WERI-Rb-1 (cell line): ENCODE results near the gene ATP2A1.
"Not testable (repeated sequence)": the region's sequence is repeated elsewhere in the genome, so short reads cannot be mapped to it uniquely, and the experiment has no call there.

ENCODE experiments used
- DNase-seq: peaks from one replicate; pipeline ENCODE4 v3.0.0-alpha.2; 2020
- H3K27ac ChIP-seq: fragments of 250-450 bp; sonication (Bioruptor Pico); 2 replicates; pipeline ENCODE4 v1.5.1; 2020; ENCODE audit warnings: mild to moderate bottlenecking, moderate library complexity
- H3K27me3 ChIP-seq: fragments of 250-450 bp; sonication (Bioruptor Pico); 2 replicates; pipeline ENCODE4 v1.5.1; 2021; ENCODE audit warnings: mild to moderate bottlenecking, low read depth, moderate library complexity; ENCODE audit not compliant: insufficient read depth, severe bottlenecking
- H3K36me3 ChIP-seq: fragments of 250-450 bp; sonication (Bioruptor Pico); 2 replicates; pipeline ENCODE4 v1.5.1; 2020; ENCODE audit warnings: mild to moderate bottlenecking, moderate library complexity
- H3K4me3 ChIP-seq: 2 replicates; pipeline ENCODE4 v1.5.1; 2011; ENCODE audit warnings: low read depth, mild to moderate bottlenecking, control low read depth, low read length
- H3K9me3 ChIP-seq: fragments of 250-450 bp; sonication (Bioruptor Pico); 2 replicates; pipeline ENCODE4 v1.5.1; 2021; ENCODE audit warnings: mild to moderate bottlenecking, moderate library complexity; ENCODE audit not compliant: severe bottlenecking
- TF ChIP-seq, protein P1 (sequence below): IDR thresholded peaks from 2 replicates; pipeline ENCODE4 v1.5.1; 2011; ENCODE audit warnings: low read depth, mild to moderate bottlenecking, control low read depth, inconsistent platforms, low read length

Gene ATP2A1

DNA sequence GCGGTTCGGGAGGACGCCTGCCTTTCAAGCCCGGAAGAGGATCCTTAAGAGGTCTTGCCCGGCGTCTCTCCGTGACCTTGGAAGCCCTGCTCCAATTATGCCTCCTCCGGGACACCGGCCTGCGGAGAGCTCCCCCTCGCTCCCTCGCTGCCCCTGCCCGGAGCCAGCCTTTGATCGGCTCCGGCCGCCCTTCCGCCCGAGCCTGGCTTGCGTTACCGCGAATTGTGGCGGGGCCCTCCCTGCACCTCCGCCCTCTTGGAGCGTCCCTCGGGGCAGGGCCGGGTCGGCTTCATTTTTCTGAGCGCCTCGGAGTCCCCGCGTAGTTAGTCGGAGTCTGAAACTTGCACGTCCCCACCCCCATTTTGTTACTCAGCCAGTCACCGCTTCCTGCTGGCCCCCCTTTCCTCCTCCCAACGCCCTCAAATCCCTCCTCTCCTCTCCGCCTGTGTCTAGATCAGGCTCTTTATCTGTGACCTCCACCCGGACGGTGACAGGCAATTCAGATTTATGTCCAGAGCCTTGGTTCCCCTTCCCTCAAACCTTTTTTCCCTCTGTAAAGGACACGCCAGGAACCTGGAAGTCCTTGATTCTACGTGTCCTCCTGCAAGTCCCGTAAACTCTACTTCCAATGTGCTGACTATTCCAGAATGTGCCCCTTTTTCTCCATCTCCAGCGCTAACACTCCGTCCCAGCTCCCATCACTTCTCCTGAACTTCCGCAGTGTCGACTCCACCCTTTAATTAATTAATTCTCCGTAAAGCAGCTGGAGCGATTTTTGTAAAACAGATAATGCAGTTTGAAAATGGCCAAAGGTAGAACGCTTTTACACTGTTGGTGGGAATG lies 47.3 kb downstream of the ATP2A1 start:
- TF ChIP-seq, protein P1, sequence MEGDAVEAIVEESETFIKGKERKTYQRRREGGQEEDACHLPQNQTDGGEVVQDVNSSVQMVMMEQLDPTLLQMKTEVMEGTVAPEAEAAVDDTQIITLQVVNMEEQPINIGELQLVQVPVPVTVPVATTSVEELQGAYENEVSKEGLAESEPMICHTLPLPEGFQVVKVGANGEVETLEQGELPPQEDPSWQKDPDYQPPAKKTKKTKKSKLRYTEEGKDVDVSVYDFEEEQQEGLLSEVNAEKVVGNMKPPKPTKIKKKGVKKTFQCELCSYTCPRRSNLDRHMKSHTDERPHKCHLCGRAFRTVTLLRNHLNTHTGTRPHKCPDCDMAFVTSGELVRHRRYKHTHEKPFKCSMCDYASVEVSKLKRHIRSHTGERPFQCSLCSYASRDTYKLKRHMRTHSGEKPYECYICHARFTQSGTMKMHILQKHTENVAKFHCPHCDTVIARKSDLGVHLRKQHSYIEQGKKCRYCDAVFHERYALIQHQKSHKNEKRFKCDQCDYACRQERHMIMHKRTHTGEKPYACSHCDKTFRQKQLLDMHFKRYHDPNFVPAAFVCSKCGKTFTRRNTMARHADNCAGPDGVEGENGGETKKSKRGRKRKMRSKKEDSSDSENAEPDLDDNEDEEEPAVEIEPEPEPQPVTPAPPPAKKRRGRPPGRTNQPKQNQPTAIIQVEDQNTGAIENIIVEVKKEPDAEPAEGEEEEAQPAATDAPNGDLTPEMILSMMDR: no peak
- Histone ChIP-seq H3K4me3 (peak overlapping the region; percentile 94), H3K36me3 (peaks cover 6% of the 10 kb centered on the region; the same call in 1 of the 2 replicates), H3K27ac (peak overlapping the region; percentile 96), H3K9me3 (no peaks in the 10 kb centered on the region), H3K27me3 (no peaks in the 10 kb centered on the region)
- DNase-seq: peak; percentile 89

DNA sequence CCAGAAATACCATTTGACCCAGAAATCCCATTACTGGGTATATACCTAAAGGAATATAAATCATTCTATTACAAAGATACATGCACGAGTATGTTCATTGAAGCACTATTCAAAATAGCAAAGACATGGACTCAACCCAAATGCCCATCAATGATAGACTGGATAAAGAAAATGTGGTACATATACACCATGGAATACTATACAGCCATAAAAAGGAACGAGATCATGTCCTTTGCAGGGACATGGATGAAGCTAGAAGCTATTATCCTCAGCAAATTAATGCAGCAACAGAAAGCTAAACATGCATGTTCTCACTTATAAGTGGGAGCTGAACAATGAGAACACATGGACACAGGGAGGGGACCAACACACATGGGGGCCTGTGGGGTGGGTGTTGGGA lies 48.0 kb downstream of the ATP2A1 start:
- not testable (repeated sequence) for DNase-seq, H3K9me3 ChIP-seq, H3K27me3 ChIP-seq, H3K36me3 ChIP-seq
- H3K27ac ChIP-seq: peak overlapping the region; percentile 96
- peak overlapping the region; percentile 94 for H3K4me3 ChIP-seq

DNA sequence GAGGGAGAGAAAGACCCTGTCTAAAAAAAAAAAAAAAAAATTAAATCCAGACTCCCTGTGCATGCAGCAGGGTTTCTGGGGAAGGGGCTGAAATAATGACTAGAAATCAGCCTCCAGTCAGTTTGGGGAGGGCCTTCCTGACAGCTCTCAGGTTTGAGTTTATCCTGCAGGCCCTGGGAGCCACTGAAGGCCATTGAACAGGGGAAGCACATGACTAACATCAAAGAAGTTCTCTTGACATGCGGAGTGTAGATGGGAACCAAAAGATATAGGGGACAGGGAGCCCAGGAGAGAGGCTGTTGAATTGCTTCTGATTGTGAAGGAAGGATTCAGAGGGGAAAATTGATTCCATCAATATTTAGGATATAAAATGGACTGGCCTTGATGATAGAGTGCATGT lies 49.5 kb downstream of the ATP2A1 start:
- no peak overlapping the region for H3K27ac ChIP-seq
- no peak for DNase-seq
- no peak overlapping the region for H3K4me3 ChIP-seq
- H3K36me3 ChIP-seq: peaks cover 6% of the 10 kb centered on the region; the same call in 1 of the 2 replicates
- TF ChIP-seq, protein P1: no peak
- H3K9me3 ChIP-seq: no peaks in the 10 kb centered on the region
- H3K27me3 ChIP-seq: no peaks in the 10 kb centered on the region

DNA sequence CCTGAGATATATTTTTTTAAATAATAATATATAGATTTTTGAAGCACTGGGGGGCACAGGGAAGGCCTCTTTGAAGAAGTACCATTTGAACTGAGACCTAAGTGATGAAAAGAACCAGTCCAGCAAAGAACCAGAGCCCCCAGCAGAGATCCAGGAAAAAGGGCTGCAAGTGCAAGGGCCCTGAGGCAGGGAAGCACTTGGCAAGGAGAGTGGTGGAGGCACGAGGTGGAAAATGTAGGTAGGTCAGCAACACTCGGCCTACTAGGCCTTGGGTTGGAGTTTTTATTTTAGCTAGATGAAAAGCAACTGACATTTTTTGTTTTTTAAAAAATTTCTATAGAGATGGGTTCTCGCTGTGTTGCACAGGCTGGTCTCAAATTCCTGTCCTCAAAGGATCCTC lies 51.9 kb downstream of the ATP2A1 start:
- Histone ChIP-seq H3K9me3 (no peaks in the 10 kb centered on the region), H3K27me3 (no peaks in the 10 kb centered on the region), H3K4me3 (no peak overlapping the region), H3K36me3 (0 out of 2 replicates have a peak, but pooled peaks cover 2% of the 10 kb centered on the region), H3K27ac (no peak overlapping the region)
- TF ChIP-seq, protein P1: no peak
- no peak for DNase-seq

DNA sequence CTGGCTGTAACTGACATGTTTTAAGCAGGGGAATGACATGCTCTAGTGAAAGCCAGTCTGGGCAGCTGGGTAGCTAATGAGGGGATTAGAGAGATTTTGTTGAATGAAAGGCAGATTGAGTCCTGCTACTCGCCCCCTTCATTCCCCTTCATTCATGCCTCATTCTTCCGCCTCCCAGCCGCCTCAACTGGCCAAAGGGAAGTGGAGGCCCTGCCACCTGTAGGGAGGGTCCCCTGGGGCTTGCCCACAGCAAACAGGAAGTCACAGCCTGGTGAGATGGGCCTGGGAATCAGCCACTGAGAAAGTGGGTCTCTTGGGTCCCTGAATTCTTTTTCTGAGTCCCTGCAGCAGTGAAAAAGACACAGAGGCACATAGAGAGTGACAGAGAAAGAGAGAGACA lies 52.4 kb downstream of the ATP2A1 start:
- no peak overlapping the region for H3K4me3 ChIP-seq
- no peak overlapping the region for H3K27ac ChIP-seq

DNA sequence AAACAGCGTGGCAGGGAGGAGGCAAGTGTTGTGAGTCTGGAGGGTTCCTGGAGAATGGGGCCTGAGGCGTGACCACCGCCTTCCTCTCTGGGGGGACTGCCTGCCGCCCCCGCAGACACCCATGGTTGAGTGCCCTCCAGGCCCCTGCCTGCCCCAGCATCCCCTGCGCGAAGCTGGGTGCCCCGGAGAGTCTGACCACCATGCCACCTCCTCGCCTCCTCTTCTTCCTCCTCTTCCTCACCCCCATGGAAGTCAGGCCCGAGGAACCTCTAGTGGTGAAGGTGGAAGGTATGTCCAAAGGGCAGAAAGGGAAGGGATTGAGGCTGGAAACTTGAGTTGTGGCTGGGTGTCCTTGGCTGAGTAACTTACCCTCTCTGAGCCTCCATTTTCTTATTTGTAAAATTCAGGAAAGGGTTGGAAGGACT lies 53.5 kb downstream of the ATP2A1 start, which contains the start of gene CD19:
TSS of gene CD19 (plus strand) at position 171 of the 425 bp plus-strand sequence. CDS start at position 201, 30 bp downstream.
- DNase-seq: no peak
- TF ChIP-seq, protein P1: no peak
- Histone ChIP-seq H3K4me3 (0 out of 2 replicates have a peak within 1 kb of the TSS, but pooled peaks have one; percentile 2), H3K9me3 (no peaks in the 10 kb centered on the region), H3K36me3 (no peaks in the 10 kb centered on the region), H3K27ac (peak within 1 kb of the TSS; percentile 81), H3K27me3 (no peaks in the 10 kb centered on the region)

More for the DNA sequence above, 52.4 kb downstream of the ATP2A1 start:
- TF ChIP-seq, protein P1: no peak
- Histone ChIP-seq H3K27me3 (no peaks in the 10 kb centered on the region), H3K9me3 (no peaks in the 10 kb centered on the region), H3K36me3 (no peaks in the 10 kb centered on the region)
- DNase-seq: peak; percentile 86
